Inferior parietal cortex (tissue), 1 donor: ENCODE results near the gene SLC2A6.

Source experiments
- DNase-seq: peaks from one replicate; pipeline ENCODE4 v3.0.0-alpha.2; 2016; ENCODE audit errors: extremely low spot score

SLC2A6 gene, protein sequence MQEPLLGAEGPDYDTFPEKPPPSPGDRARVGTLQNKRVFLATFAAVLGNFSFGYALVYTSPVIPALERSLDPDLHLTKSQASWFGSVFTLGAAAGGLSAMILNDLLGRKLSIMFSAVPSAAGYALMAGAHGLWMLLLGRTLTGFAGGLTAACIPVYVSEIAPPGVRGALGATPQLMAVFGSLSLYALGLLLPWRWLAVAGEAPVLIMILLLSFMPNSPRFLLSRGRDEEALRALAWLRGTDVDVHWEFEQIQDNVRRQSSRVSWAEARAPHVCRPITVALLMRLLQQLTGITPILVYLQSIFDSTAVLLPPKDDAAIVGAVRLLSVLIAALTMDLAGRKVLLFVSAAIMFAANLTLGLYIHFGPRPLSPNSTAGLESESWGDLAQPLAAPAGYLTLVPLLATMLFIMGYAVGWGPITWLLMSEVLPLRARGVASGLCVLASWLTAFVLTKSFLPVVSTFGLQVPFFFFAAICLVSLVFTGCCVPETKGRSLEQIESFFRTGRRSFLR

GRCh38 chr9:133478851-133479711 is at the start of gene SLC2A6:
Gene SLC2A6 (minus strand): TSS chr9:133479099. CDS start chr9:133479059, 40 bp downstream.
- DNase-seq = peak; percentile 80

DNA sequence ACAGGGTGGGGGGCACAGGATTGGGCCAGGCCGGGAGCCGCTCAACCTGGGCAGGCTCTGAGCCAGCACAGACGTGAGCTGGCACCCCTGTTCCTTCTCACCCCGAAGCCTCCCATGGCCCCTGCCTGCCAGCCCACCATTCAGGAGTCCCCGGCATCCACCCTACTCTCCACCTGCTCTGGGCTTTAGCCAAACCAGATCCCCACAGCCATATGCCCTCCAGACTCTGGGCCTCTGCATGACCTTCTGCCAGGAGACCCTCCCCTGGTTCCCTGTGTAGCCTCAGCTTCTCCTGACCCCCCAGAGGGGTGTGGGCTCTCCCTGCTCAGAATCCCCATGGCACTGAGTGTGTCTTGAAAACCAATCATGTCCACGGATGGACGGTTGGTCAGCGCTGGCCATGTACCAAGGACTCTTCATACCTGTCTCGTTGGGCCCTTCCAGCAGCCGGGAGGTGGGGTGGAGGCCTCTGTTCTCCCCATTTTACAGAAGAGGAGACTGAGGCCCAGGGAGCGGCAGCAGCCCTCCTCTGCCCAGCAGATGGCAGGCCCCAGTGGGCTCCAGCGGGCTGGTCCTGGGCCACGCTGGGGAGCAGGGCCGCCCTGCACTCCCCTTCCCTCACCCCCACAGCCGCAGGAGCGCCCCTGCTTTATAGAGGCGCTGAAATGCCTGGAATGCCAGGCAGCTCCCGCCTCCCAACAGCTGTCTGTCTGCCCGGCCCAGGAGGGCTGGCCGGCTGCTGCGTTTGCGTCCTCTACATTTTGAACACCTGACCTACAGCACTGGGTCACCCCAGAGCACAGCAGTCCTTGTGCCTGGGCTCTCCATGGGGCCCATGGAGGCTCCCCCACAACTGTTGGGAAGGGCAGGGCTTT is 49.3 kb upstream of the SLC2A6 start:
- no peak for DNase-seq

GRCh38 chr9:133527444-133527920 is 48.6 kb upstream of the SLC2A6 start:
- no peak for DNase-seq

DNA sequence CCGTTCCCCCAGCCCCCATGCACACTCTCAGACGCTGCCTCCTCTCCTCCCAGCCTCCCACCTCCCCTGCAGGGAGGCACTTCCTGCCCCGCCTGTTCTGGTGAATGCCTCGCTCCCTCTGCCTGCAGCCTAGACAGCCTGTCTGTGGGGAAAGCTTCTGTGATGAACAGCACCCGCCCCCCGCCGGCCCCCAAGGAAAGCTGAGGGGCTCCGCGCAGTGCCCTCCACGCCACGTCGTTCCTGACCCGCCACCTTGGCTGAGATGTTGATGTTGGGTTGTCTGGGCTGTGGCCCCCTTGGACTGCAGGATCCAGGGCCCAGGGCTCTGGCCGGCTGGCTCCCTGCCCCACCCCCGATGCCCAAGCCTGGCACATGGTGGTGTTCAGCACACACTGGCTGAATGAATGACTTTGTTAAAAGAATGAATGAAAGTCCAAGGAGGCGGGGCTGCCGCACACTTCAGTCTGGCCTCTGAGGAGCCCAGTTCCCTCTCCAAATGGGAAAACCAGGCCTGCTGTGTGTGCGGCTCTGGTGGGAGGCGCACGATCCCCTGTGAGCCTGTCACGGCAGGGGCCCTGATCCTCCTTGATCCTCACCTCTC is 47.9 kb upstream of the SLC2A6 start:
- peak; percentile 65 for DNase-seq

GRCh38 chr9:133525677-133526076 is 46.8 kb upstream of the SLC2A6 start:
- DNase-seq = no peak

- DNase-seq = no peak
Observed at GRCh38 chr9:133524679-133525228, 45.9 kb upstream of the SLC2A6 start, which contains the start of gene MYMK. Gene MYMK (minus strand): TSS chr9:133524959. CDS start chr9:133524844, 115 bp downstream.

DNA sequence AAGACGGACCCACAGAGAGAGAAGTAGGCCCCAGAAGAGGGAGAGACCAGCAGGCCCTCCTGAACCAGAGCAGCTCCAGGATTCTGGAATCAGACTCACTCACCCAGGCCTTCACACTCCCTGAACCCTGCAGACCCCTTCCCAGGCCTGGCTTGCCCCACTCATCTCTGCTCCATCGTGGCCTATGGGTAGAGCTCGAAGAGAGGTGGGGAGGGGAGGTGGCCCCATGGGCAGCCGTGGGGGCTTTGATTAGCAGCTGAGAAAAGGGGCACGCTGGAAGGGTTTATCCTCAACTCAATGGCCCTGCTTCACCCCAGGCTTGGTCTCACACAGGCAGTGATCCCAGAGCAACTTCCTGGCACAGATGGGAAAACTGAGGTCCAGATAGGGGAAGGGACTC is 45.2 kb upstream of the SLC2A6 start:
- no peak for DNase-seq

GRCh38 chr9:133523106-133523505 is 44.2 kb upstream of the SLC2A6 start:
- no peak for DNase-seq

DNA sequence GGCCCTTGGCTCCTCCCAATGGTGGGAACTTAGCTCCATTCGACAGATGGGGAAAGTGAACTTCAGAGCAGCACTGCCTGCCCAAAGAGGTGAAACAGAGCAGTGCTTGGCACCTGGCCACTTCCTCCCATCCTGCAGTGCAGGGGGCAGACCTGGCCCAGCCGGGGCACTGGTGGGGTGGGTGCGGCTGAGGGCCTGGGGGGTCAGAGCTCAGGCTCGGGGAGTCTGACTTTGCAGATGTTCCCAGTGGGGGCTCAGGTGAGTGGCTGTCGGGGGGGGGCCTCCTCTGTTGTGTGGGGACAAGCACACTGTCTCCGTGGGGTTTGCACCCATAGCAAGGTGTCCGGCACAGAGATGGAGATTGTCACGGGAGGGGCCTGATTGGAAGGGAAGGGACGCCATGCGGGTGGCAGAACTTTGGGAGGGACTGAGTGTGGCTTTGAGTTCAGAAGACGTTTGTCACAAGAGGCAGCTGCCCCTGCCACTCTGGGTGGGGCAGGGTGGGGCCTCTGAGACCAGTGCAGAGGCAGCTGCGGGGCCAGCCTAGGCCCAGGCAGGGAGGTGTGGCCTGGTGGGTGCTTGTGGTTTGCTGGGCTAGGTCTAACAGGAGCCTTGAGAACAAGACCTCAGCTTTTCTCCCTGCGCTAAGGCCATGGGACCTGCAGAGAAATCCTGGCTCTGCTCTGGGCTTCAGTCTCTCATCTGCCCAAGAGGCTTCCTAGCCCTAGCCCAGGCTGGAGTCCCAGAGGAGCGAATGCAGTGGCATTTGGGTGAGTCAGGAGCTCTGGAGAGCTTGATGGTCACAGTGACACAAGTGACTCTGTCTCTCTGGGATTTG is 43.4 kb upstream of the SLC2A6 start:
- no peak for DNase-seq

- DNase-seq = no peak
Observed at GRCh38 chr9:133521122-133522072, 42.5 kb upstream of the SLC2A6 start.

DNA sequence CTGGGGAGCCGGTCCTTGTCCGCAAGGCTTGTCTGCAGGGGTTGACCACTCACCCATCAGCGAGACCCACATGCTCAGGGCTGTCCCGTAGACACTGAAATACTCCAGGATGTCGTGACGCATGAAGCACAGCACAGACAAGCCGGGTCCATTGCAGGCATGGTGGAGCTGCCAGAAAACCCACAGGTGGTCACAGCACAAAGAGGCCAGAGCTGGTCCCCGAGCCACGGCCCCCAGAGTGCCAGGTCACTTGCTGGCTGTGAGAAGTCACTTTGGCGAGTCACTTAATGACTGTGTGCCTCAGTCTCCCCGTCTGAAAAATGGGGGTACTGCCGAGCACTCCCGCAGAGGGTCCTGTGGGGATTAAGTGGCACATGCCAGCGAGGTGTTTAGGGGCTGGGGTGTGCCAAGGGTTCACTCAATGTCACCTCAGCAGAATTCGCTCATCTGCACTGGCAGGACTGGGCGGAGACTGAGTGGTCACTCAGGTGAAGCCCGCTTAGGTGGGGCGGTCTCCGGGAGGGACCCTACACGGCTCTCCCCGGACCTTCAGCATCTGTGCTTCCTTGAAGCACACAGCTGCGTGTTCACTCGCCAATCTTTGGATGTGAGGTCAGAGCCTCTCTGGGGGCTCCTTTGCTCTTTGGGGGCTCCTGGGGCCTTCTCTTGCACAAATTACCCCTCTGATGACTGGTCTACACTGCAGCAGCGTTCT is 41.4 kb upstream of the SLC2A6 start:
- DNase-seq = no peak

DNA sequence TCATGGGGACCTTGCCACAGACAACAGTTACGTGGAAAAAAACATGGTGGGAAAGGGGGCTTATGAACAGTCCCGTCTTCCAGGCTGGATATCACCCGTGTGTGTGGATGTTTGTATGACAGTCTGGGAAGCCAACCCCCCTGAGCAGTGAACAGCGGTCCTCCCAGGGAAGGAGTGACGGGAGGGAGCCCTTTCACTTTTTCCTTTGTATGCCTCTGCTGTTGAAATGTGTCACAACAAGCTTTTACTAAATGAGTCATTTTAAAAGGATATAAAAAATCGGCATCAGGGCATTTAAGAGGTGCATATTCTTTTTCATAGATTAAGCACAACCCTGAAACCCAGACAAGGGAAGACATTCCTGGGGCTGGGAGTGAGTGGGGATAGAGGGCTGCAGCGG is 40.8 kb upstream of the SLC2A6 start:
- no peak for DNase-seq

DNA sequence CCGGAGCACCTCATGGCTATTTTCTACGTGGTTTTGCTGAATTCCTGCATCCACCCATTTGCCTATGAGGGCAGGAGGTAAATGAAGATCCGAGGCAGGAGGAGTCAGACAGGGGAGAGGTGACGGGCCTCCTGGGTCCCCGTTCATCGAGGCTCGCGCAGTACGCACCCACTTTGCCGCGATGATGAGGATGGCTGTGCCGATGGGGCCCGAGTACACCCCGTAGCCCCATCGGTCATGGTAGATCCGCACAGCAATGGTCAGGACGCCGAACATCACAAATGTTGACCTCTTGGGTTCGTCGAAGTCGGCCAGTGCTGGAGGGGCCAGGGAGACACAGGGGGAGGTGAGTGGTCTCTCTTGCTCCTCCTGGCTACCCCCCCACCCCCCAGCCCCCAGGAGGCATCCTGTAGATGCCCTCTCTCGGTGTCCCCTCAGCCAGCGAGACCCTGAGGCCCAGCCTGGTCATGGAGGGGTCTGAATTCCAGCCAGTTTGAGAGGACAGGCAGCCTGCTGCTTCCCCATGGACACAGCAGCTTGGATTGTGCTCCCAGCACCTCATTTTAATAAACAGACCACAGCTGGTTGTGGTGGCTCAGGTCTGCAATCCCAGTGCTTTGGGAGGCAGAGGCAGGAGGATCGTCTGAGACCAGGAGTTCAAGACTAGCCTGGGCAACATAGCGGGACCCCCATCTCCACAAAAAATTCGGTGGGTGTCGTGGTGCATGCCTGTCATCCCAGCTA is 40.0 kb upstream of the SLC2A6 start:
- no peak for DNase-seq

- no peak for DNase-seq
Observed at GRCh38 chr9:133518200-133518599, 39.3 kb upstream of the SLC2A6 start.

- no peak for DNase-seq
Observed at GRCh38 chr9:133517711-133518110, 38.8 kb upstream of the SLC2A6 start.

DNA sequence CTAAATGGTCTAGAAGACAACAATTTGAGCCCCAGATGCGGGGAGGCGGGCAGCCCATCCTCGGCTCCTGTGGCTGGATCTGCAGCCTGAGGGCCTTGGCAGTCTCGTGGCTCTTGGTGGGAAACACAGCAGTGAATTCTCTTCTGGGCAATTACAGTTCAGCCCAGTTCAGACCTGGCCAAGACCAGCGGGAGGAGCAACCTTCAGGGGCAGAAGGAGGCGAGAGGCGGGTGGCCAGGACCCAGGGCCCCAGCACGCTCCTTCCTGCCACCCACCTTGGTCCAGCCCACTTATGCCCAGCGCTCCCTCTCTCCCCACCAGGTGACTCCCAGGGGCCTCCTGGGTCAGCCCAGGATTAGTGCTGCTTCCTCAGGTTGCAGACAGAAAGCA is 38.1 kb upstream of the SLC2A6 start:
- DNase-seq = no peak

DNA sequence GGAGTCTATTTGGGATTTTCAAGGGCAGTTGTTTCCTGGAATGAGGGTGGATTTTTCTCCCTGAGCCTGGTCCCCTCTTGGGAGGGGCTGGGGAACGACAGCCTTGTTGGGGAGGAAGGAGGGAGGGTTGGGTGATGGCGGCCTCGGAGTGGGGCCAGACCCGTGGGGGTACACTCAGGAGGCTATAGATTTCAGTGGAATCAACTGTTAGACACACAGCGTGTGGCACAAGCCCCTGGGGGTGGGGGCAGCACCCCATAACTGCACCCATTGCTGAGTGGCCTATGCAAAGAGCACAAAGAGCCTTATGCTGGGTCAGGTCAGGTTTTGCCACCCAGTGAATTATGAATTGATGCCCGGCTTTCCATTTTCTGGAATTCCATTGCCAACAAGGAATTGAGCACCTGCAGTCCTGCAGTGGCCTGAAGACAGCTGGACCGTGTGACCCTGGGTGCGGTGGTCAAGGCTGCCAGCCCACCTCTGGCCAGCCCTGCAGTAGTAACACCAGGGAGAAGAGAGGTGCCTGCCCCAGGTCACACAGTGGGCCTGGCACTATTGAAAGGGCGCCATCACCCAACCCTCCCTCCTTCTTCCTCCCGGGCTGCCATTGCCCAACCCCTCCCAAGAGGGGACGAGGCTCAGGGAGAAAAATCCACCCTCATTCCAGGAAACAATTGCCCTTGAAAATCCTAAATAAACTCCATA is 37.5 kb upstream of the SLC2A6 start:
- no peak for DNase-seq
